Osteocyte (in vitro differentiated cells): Measurements from ENCODE around the gene HINT3. TPM values are rescaled to one million over a fixed set of nuclear protein-coding genes. Genes with fewer than 3 reads are reported as not detected.

Experiments used
- DNase-seq: peaks from one replicate; pipeline ENCODE4 v3.0.0; 2021; ENCODE audit warnings: mixed read lengths; ENCODE audit not compliant: unreplicated experiment; ENCODE audit errors: extremely low spot score
- H3K27ac Mint-ChIP-seq: one replicate; pipeline ENCODE4 v1.8.0; 2021; ENCODE audit warnings: mild to moderate bottlenecking, mixed read lengths; ENCODE audit not compliant: unreplicated experiment
- H3K27me3 Mint-ChIP-seq: one replicate; pipeline ENCODE4 v1.8.0; 2021; ENCODE audit warnings: mixed read lengths; ENCODE audit not compliant: unreplicated experiment
- H3K36me3 Mint-ChIP-seq: one replicate; pipeline ENCODE4 v1.8.0; 2021; ENCODE audit warnings: mixed read lengths; ENCODE audit not compliant: unreplicated experiment
- H3K4me1 Mint-ChIP-seq: one replicate; pipeline ENCODE4 v1.8.0; 2021; ENCODE audit warnings: mixed read lengths; ENCODE audit not compliant: unreplicated experiment
- H3K4me3 Mint-ChIP-seq: one replicate; pipeline ENCODE4 v1.8.0; 2021; ENCODE audit warnings: mild to moderate bottlenecking, moderate library complexity, mixed read lengths; ENCODE audit not compliant: unreplicated experiment
- H3K9me3 Mint-ChIP-seq: one replicate; pipeline ENCODE4 v1.8.0; 2021; ENCODE audit warnings: mixed read lengths; ENCODE audit not compliant: unreplicated experiment
- total RNA-seq: library from RNA; stranded (reverse); gene quantifications from 2 replicates; pipeline ENCODE4 v1.2.1, GENCODE V29; 2021
- TF ChIP-seq, protein P1 (sequence below): fragments of 200-600 bp; sonication (generic); IDR thresholded peaks from 2 replicates; pipeline ENCODE4 v1.5.0; 2021; ENCODE audit warnings: antibody characterized with exemption, mild to moderate bottlenecking, moderate library complexity

Gene HINT3
- total RNA-seq, 1 donor from 2014 or later: 15.0 TPM

DNA sequence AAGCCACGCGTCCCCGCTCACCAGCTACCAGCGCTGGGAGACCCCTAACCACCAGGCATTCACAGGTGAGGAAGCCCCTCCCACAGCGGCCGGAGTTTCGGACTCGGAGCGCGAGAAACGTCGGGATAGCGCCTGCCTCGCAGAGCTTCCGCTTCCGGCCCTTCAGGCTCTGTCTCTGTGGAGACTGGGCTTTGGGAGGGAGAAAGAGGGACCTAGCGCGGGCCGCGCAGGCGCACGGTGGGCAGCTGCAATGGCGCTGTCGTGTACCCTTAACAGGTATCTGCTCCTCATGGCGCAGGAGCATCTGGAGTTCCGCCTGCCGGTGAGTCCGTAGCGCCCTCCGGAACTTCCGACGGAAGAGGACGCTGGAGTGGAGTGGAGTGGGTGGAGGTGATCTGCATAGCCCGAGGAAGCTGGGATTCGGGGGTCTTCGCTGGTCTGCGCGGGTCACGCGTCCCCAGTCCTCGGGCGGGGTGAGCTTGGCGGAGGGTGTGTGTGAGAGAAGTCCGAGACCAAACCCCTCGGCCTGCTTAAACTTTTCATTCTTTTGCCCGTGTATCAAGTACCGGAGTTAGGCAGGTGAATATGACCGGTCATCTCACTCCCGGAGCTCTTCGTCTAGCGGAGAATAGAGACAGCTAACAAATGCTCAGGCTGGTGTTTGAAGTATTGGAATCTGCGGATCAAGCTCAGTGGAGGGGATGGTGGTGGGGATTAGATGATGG, 29.9 kb downstream of the HINT3 start, which contains the start of gene TRMT11:
Gene TRMT11, plus strand, starts transcription at position 240 of the 725 bp plus-strand sequence. Its CDS starts 11 bp downstream, at position 251.
- Mint-ChIP-seq H3K36me3 (no peaks in the 10 kb centered on the region), H3K4me3 (peak within 1 kb of the TSS; percentile 26), H3K4me1 (peaks cover 13% of the 10 kb centered on the region), H3K9me3 (no peaks in the 10 kb centered on the region), H3K27me3 (no peaks in the 10 kb centered on the region), H3K27ac (no peak within 1 kb of the TSS)
- peak; percentile 95 for DNase-seq
- TF ChIP-seq, protein P1, sequence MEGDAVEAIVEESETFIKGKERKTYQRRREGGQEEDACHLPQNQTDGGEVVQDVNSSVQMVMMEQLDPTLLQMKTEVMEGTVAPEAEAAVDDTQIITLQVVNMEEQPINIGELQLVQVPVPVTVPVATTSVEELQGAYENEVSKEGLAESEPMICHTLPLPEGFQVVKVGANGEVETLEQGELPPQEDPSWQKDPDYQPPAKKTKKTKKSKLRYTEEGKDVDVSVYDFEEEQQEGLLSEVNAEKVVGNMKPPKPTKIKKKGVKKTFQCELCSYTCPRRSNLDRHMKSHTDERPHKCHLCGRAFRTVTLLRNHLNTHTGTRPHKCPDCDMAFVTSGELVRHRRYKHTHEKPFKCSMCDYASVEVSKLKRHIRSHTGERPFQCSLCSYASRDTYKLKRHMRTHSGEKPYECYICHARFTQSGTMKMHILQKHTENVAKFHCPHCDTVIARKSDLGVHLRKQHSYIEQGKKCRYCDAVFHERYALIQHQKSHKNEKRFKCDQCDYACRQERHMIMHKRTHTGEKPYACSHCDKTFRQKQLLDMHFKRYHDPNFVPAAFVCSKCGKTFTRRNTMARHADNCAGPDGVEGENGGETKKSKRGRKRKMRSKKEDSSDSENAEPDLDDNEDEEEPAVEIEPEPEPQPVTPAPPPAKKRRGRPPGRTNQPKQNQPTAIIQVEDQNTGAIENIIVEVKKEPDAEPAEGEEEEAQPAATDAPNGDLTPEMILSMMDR: no peak

DNA sequence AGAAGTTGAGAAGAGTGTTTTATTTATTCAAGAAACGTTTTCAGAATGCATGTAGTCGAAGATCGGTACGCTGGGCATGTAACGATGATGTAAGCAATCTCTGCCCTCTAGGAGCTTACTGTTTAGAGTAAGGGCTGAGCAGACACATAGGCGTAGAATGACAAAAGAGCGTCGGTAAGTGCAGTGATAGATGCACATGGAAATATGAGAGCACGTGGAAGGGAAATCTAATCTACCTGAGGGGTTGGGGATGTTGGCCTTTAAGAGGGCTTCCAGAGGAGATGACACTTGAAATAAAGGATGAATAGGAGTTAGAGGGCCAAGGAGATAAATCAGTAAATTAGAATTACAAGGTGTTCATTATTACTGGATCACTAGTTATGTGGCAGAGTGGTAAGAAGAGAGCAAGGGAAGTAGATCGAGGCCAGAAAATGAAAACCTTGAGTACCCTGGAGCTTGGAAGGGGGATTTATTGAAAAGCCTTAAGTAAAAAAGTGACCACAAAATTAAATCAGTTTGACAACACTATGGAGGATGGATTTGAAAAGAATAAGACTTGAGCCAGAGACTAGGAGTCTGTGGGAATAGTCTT, 30.6 kb downstream of the HINT3 start:
- TF ChIP-seq, protein P1: no peak
- Mint-ChIP-seq H3K36me3 (no peaks in the 10 kb centered on the region), H3K9me3 (no peaks in the 10 kb centered on the region), H3K27ac (no peak overlapping the region), H3K4me3 (no peak overlapping the region), H3K27me3 (no peaks in the 10 kb centered on the region), H3K4me1 (peaks cover 13% of the 10 kb centered on the region)
- no peak for DNase-seq

DNA sequence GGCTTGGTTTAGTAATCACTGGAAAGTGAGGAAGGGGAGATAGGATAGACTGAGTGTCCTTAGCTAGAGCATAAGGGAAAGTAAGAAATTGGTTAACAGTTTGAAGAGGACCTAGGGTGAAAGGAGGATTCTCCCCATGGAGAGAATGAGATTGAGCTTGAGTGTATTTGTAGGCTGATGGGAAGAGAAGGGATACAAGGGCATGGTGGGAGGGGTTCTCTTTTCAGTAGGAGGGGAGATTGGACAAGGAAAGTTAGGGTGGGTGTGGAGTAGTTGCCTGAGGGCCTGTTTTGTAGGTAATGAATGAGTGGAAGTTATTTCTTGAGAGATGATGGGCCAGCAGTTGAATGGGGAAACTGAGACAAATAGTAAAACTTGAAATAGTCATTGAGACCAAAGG, 31.7 kb downstream of the HINT3 start:
- TF ChIP-seq, protein P1: no peak
- Mint-ChIP-seq H3K27me3 (no peaks in the 10 kb centered on the region), H3K36me3 (no peaks in the 10 kb centered on the region)

DNA sequence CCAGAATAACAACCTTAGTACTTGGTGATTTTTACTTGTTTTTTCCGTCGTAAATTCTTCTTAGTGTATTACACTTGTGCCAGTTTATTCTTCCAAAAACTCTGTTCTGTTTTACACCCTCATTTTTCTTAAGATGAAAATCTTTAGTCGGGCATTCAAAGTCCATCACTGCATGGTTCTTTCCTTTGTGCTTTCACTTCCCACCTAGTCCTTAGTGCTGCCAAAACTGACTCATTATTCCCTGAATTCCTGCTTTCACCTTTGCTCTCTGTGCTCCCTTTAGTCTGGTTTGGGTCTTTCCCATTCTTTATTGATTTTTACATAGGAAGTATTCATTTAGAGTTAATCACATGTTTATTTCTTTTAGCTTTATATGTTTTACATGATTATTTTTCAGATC, 33.1 kb downstream of the HINT3 start:
- DNase-seq: no peak
- H3K4me1 Mint-ChIP-seq: peaks cover 13% of the 10 kb centered on the region
- no peaks in the 10 kb centered on the region for H3K36me3 Mint-ChIP-seq
- H3K27ac Mint-ChIP-seq: no peak overlapping the region
- H3K27me3 Mint-ChIP-seq: no peaks in the 10 kb centered on the region
- H3K9me3 Mint-ChIP-seq: no peaks in the 10 kb centered on the region
- TF ChIP-seq, protein P1: no peak
- no peak overlapping the region for H3K4me3 Mint-ChIP-seq

More for the DNA sequence above, 31.7 kb downstream of the HINT3 start:
- Mint-ChIP-seq H3K4me1 (peaks cover 13% of the 10 kb centered on the region), H3K9me3 (no peaks in the 10 kb centered on the region), H3K27ac (no peak overlapping the region), H3K4me3 (no peak overlapping the region)
- no peak for DNase-seq

DNA sequence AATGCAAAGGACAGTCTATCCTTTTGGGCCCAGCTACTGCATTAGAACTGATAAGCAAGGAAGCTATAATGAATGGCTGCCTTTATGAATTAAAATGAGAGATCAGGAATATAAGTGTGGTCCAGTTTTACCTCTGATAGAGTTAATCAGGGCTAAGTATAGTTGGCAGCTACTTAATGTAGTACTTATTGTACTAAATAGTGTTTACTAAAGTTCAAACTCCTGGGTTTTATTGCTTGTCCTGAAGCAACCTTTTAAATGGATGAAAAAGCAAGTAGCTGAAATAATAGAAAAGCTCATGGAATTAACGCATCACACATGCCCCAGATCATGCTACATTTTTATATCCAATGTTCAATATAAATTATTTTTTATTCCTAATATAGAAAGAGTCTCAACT, 35.1 kb downstream of the HINT3 start:
- Mint-ChIP-seq H3K27me3 (no peaks in the 10 kb centered on the region), H3K4me3 (no peak overlapping the region), H3K36me3 (peaks cover 2% of the 10 kb centered on the region), H3K27ac (no peak overlapping the region), H3K9me3 (no peaks in the 10 kb centered on the region), H3K4me1 (peaks cover 13% of the 10 kb centered on the region)
- TF ChIP-seq, protein P1: no peak
- no peak for DNase-seq
